Measurements from ENCODE around the gene PLCG2. TPM values are rescaled to one million over a fixed set of nuclear protein-coding genes. Genes with fewer than 3 reads are reported as not detected.

The PLCG2 gene
- total RNA-seq, 2 donors from 2014 or later, result 8.0 to 25.6 TPM

DNA sequence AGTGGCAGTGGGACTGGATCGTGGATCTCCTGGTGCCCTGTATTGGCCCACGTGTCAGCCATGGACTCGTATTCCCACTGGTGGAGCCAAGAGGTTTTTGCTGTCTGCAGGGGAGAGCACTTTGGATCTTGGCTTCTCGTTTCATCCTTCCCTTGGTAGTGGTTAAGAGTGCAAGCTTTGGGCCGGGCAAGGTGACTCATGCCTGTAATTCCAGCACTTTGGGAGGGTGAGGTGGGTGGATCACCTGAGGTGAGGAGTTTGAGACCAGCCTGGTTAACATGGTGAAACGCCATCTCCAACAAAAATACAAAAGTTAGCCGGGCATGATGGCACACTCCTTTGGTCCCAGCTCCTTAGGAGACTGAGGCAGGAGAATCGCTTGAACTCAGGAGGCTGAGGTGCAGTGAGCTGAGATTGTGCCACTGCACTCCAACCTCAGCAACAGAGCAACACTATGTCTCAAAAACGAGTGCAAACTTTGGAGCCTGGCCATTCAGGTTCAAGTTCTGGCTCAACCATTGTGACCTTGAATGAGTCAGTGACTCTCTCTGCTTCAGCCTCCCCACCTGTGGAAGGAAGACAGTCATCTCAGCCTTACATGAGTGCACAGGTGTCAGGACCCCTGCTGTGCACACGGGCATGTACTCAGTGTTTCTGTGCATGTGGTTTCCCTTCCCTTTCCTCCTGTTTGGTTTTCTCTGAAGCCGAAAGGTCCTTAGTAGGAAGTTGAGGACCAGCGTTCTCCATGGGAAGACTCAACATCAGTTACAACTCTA, 57.4 kb downstream of the PLCG2 start:
- Mint-ChIP-seq H3K9me3 (no peaks in the 10 kb centered on the region), H3K36me3 (ENCODE audit: insufficient read depth in 2 of 2) (no peaks in the 10 kb centered on the region), H3K27me3 (ENCODE audit: low read depth) (no peaks in the 10 kb centered on the region), H3K4me3 (no peak overlapping the region), H3K27ac (no peak overlapping the region), H3K4me1 (ENCODE audit: low read depth) (peaks cover 12% of the 10 kb centered on the region)
- DNase-seq (no peak), ATAC-seq (replicated peaks in 1 of 2) (peak; percentile 39 to 58)

GRCh38 chr16:81837312-81837751, 58.2 kb downstream of the PLCG2 start:
- Mint-ChIP-seq H3K4me3 (no peak overlapping the region), H3K36me3 (ENCODE audit: insufficient read depth in 2 of 2) (no peaks in the 10 kb centered on the region), H3K4me1 (ENCODE audit: low read depth) (peaks cover 4% of the 10 kb centered on the region), H3K27me3 (ENCODE audit: low read depth) (peaks cover 4% of the 10 kb centered on the region), H3K27ac (no peak overlapping the region), H3K9me3 (no peaks in the 10 kb centered on the region)
- ATAC-seq (replicated peaks in 1 of 2) (no peak), DNase-seq (no peak)

GRCh38 chr16:81838794-81839193, 59.7 kb downstream of the PLCG2 start:
- ATAC-seq (replicated peaks in 1 of 2) (peak in 1 of 2 donors; percentile 25), DNase-seq (no peak)
- Mint-ChIP-seq H3K4me1 (ENCODE audit: low read depth) (no peaks in the 10 kb centered on the region), H3K9me3 (no peaks in the 10 kb centered on the region), H3K27ac (no peak overlapping the region), H3K27me3 (ENCODE audit: low read depth) (peaks cover 6% of the 10 kb centered on the region), H3K4me3 (no peak overlapping the region), H3K36me3 (ENCODE audit: insufficient read depth in 2 of 2) (no peaks in the 10 kb centered on the region)

- Mint-ChIP-seq H3K4me3 (peak overlapping the region in 1 of 2 donors; percentile 35), H3K4me1 (ENCODE audit: low read depth) (no peaks in the 10 kb centered on the region), H3K27ac (peak overlapping the region; percentile 26), H3K9me3 (no peaks in the 10 kb centered on the region), H3K36me3 (ENCODE audit: insufficient read depth in 2 of 2) (no peaks in the 10 kb centered on the region), H3K27me3 (ENCODE audit: low read depth) (peaks cover 6% of the 10 kb centered on the region)
- DNase-seq (peak in 1 of 2 donors; percentile 21), ATAC-seq (replicated peaks in 1 of 2) (peak; percentile 57 to 72)
Observed at GRCh38 chr16:81841722-81842121, 62.6 kb downstream of the PLCG2 start.

GRCh38 chr16:81842564-81843242, 63.6 kb downstream of the PLCG2 start:
- H3K4me3 Mint-ChIP-seq, result peak overlapping the region in 1 of 2 donors; percentile 8
- ATAC-seq (replicated peaks in 1 of 2) (peak in 1 of 2 donors; percentile 27), DNase-seq (no peak)
- no peak overlapping the region for H3K27ac Mint-ChIP-seq
- H3K36me3 Mint-ChIP-seq (ENCODE audit: insufficient read depth in 2 of 2), result no peaks in the 10 kb centered on the region
- H3K9me3 Mint-ChIP-seq, result no peaks in the 10 kb centered on the region
- H3K4me1 Mint-ChIP-seq (ENCODE audit: low read depth), result no peaks in the 10 kb centered on the region
- H3K27me3 Mint-ChIP-seq (ENCODE audit: low read depth), result peaks cover 7% of the 10 kb centered on the region

GRCh38 chr16:81843243-81843582, 64.1 kb downstream of the PLCG2 start:
- H3K27me3 Mint-ChIP-seq (ENCODE audit: low read depth), result peaks cover 9% of the 10 kb centered on the region
- H3K4me1 Mint-ChIP-seq (ENCODE audit: low read depth), result no peaks in the 10 kb centered on the region
- H3K9me3 Mint-ChIP-seq, result no peaks in the 10 kb centered on the region
- peak overlapping the region in 1 of 2 donors; percentile 8 for H3K4me3 Mint-ChIP-seq
- no peaks in the 10 kb centered on the region for H3K36me3 Mint-ChIP-seq (ENCODE audit: insufficient read depth in 2 of 2)
- ATAC-seq (replicated peaks in 1 of 2) (no peak), DNase-seq (no peak)
- H3K27ac Mint-ChIP-seq, result no peak overlapping the region

DNA sequence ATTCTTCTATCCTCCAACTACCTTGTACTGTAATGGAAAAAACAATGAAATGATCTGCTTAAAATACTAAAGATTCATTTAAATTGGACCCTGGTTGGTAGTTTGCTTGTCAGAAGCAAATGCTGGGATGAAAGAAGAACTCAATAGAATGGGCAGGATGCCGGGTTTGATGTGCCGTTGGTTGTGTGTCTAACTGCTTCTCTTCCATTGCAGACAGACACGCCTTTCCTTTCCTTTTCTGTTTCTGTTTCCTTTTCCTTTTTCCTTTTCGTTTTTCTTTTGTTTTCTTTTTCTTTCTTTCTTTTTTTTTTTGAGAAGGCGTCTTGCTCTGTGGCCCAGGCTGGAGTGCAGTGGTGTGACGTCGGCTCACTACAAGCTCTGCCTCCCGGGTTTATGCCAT, 64.6 kb downstream of the PLCG2 start:
- H3K27ac Mint-ChIP-seq, result no peak overlapping the region
- peaks cover 9% of the 10 kb centered on the region for H3K27me3 Mint-ChIP-seq (ENCODE audit: low read depth)
- H3K36me3 Mint-ChIP-seq (ENCODE audit: insufficient read depth in 2 of 2), result no peaks in the 10 kb centered on the region
- DNase-seq, result no peak
- no peaks in the 10 kb centered on the region for H3K4me1 Mint-ChIP-seq (ENCODE audit: low read depth)
- no peak overlapping the region for H3K4me3 Mint-ChIP-seq
- ATAC-seq (replicated peaks in 1 of 2), result no peak
- no peaks in the 10 kb centered on the region for H3K9me3 Mint-ChIP-seq

DNA sequence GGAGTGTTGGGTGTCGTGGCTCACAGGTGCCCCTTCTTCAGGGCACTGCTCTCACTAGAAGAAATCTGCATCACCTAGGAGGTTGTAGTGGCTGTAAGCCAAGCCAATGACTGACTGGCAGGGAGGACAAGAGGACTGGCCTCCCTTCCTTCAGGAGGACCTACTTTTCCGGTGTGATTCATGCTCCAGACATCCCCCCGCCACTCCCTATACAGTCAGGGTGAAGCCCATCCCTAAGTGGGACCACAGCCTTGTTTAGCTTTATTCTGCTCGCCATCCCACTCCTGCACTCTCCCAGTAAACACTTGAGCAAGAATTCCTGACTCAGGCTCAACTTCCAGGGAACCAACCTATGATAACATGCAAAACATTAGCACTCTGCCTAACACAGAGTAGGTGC, 67.0 kb downstream of the PLCG2 start:
- no peak for DNase-seq

GRCh38 chr16:81848306-81848853, 69.3 kb downstream of the PLCG2 start:
- DNase-seq, result no peak
- ATAC-seq (replicated peaks in 1 of 2), result no peak
- peaks cover 4% of the 10 kb centered on the region for H3K27me3 Mint-ChIP-seq (ENCODE audit: low read depth)
- no peak overlapping the region for H3K4me3 Mint-ChIP-seq
- H3K4me1 Mint-ChIP-seq (ENCODE audit: low read depth), result no peaks in the 10 kb centered on the region
- no peaks in the 10 kb centered on the region for H3K9me3 Mint-ChIP-seq
- no peak overlapping the region for H3K27ac Mint-ChIP-seq
- H3K36me3 Mint-ChIP-seq (ENCODE audit: insufficient read depth in 2 of 2), result no peaks in the 10 kb centered on the region

More for the DNA sequence above, 67.0 kb downstream of the PLCG2 start:
- ATAC-seq (replicated peaks in 1 of 2), result no peak
- no peaks in the 10 kb centered on the region for H3K36me3 Mint-ChIP-seq (ENCODE audit: insufficient read depth in 2 of 2)
- peaks cover 9% of the 10 kb centered on the region for H3K27me3 Mint-ChIP-seq (ENCODE audit: low read depth)
- no peak overlapping the region for H3K27ac Mint-ChIP-seq
- H3K4me3 Mint-ChIP-seq, result no peak overlapping the region
- H3K4me1 Mint-ChIP-seq (ENCODE audit: low read depth), result no peaks in the 10 kb centered on the region
- no peaks in the 10 kb centered on the region for H3K9me3 Mint-ChIP-seq

DNA sequence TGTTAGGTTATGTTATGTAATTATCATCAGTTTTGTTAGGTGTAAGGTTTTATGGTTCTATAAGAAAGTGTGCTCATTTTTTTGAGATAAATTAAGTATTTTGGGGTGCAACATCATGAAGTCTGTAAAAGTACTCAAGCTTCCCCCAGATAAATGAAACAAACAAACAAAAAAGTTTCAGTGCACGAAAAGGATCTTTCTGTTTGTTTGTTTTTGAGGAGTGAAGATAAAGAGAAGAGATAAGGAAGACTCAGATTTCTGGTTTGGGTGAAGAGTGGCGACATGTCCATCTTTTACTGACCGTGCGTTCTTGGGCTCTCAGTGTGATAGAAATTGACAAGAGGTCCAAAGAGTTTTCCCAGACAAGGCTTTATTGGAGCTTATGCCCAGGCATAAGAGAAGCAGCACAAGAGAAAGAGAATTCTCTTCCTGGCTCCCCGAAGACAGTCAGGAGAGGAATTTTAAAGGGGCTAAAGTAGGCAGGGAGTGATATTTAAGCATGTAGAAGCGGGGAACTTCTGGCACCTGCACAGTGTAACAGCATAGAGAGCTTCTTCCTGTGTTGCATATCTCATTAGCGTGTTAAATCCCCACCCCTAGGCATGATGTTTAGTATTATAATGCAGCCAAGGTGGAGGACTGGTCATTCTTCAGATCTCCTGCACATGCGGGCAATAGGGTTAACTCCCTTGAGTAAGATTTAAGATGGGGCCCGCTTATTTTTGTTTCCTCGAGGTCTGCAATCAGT, 71.3 kb downstream of the PLCG2 start:
- Mint-ChIP-seq H3K27ac (no peak overlapping the region), H3K9me3 (no peaks in the 10 kb centered on the region), H3K4me1 (ENCODE audit: low read depth) (no peaks in the 10 kb centered on the region), H3K36me3 (ENCODE audit: insufficient read depth in 2 of 2) (no peaks in the 10 kb centered on the region), H3K27me3 (ENCODE audit: low read depth) (peaks cover 4% of the 10 kb centered on the region), H3K4me3 (no peak overlapping the region)
- no peak for ATAC-seq (replicated peaks in 1 of 2)
- no peak for DNase-seq

GRCh38 chr16:81852347-81852746, 73.3 kb downstream of the PLCG2 start:
- no peaks in the 10 kb centered on the region for H3K4me1 Mint-ChIP-seq (ENCODE audit: low read depth)
- H3K4me3 Mint-ChIP-seq, result no peak overlapping the region
- peaks cover 4% of the 10 kb centered on the region for H3K27me3 Mint-ChIP-seq (ENCODE audit: low read depth)
- no peaks in the 10 kb centered on the region for H3K36me3 Mint-ChIP-seq (ENCODE audit: insufficient read depth in 2 of 2)
- no peak for ATAC-seq (replicated peaks in 1 of 2)
- H3K9me3 Mint-ChIP-seq, result no peaks in the 10 kb centered on the region
- H3K27ac Mint-ChIP-seq, result no peak overlapping the region
- no peak for DNase-seq

- no peak for ATAC-seq (replicated peaks in 1 of 2)
- H3K4me1 Mint-ChIP-seq (ENCODE audit: low read depth), result no peaks in the 10 kb centered on the region
- no peak for DNase-seq
- no peaks in the 10 kb centered on the region for H3K27me3 Mint-ChIP-seq (ENCODE audit: low read depth)
- H3K27ac Mint-ChIP-seq, result no peak overlapping the region
- no peaks in the 10 kb centered on the region for H3K36me3 Mint-ChIP-seq (ENCODE audit: insufficient read depth in 2 of 2)
- H3K4me3 Mint-ChIP-seq, result no peak overlapping the region
- no peaks in the 10 kb centered on the region for H3K9me3 Mint-ChIP-seq
Observed at GRCh38 chr16:81855552-81856153, 76.6 kb downstream of the PLCG2 start.

All from activated T-cell treated with anti-CD3 and anti-CD28 coated beads, Interleukin-2, amount 50 U/mL, for 72 hours (primary cell).